Stimulated activated effector memory CD8-positive, alpha-beta T cell treated with anti-CD3 and anti-CD28 coated beads, Interleukin-12 subunit alpha, Interleukin-12 subunit beta, amount 100 ng/mL, for 72 hours (primary cell): ENCODE results near the gene PODXL2.
"Not testable (repeated sequence)": the region's sequence is repeated elsewhere in the genome, so short reads cannot be mapped to it uniquely, and the experiment has no call there.

Experiments used
- ATAC-seq: fragments of 150-1000 bp; cut with Tn5 transposase; 2 replicates; pipeline ENCODE4 v1.10.0; 2021
- DNase-seq, 2 donors: peaks; one replicate each; pipeline ENCODE4 v3.0.0; 2021 to 2022; ENCODE audit warnings: low spot score in 2 of 2
- H3K27ac Mint-ChIP-seq: one replicate; pipeline ENCODE4 v1.8.0; 2022; ENCODE audit warnings: mild to moderate bottlenecking, mixed read lengths
- H3K36me3 Mint-ChIP-seq: one replicate; pipeline ENCODE4 v1.8.0; 2022; ENCODE audit warnings: mild to moderate bottlenecking, mixed read lengths
- H3K4me1 Mint-ChIP-seq: one replicate; pipeline ENCODE4 v1.8.0; 2022; ENCODE audit warnings: mixed read lengths
- H3K4me3 Mint-ChIP-seq: one replicate; pipeline ENCODE4 v1.8.0; 2022; ENCODE audit warnings: mild to moderate bottlenecking, mixed read lengths
- H3K9me3 Mint-ChIP-seq: one replicate; pipeline ENCODE4 v1.8.0; 2022; ENCODE audit warnings: mixed read lengths

PODXL2 gene

DNA sequence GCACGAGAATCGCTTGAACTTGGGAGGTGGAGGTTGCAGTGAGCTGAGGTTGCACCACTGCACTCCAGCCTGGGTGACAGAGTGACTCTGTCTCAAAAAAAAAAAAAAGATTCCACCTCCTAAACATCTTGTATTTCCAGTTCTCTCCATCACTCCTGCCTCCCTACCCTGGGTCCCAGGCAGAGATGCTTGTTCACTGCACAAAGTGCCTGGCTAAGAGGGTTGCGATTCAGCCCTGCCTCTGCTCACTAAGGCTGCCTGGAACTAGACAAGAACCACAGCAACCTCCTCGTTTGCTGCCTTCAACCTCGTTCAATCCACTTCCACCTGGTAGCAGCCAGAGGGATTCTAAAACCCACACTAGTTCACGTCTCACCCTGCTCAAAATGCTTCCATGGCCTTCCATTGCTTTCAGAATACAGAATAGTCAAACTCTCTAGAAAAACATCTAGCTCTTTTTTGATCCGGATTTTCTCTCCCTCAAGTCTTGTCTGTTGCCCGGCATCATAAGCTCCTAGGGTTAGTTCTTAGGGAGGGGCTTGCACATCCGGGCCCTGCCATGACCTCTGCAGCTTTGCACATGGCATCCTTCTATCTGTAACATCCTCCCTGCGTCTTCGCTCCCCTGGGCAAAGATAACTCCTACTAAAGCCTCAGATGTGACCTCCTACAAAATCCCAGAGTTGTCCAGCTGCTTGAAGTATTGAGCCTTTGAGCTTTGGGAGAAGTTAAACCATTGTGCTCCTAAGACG, 31.8 kb upstream of the PODXL2 start:
- no peak for ATAC-seq
- Mint-ChIP-seq H3K9me3 (no peaks in the 10 kb centered on the region), H3K27ac (peak overlapping the region; percentile 90), H3K4me3 (peak overlapping the region; percentile 78), H3K4me1 (peaks cover 29% of the 10 kb centered on the region), H3K36me3 (peaks cover 45% of the 10 kb centered on the region)
- DNase-seq, result no peak

DNA sequence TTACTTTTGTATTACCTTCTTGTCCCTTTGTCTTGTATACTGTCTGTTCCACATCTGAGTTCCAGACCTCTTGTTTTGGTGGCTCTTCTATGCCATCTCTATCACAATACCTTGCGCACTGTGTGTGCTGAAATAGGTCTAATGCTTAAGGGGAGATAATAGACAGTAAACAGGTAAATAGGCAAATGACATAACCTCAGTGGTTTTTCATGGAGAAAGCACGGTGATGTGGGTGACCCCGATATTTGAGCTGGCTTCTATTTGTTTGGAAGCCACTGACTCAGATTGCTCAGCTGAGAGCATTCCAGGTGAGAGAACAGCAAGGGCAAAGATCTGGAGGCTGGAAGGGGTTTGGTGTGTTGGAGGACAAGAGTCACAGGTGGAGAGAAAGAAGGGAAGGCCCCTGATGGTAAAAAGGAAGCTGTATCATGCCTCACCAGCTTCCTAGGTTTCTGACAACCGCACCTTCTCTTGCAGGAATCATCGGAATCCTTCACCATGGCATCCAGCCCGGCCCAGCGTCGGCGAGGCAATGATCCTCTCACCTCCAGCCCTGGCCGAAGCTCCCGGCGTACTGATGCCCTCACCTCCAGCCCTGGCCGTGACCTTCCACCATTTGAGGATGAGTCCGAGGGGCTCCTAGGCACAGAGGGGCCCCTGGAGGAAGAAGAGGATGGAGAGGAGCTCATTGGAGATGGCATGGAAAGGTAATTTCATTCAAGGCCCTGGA, 30.0 kb upstream of the PODXL2 start:
- Mint-ChIP-seq H3K27ac (peak overlapping the region; percentile 90), H3K4me3 (peak overlapping the region; percentile 78), H3K9me3 (no peaks in the 10 kb centered on the region), H3K4me1 (peaks cover 29% of the 10 kb centered on the region), H3K36me3 (peaks cover 63% of the 10 kb centered on the region)
- DNase-seq (no peak), ATAC-seq (no peak)

DNA sequence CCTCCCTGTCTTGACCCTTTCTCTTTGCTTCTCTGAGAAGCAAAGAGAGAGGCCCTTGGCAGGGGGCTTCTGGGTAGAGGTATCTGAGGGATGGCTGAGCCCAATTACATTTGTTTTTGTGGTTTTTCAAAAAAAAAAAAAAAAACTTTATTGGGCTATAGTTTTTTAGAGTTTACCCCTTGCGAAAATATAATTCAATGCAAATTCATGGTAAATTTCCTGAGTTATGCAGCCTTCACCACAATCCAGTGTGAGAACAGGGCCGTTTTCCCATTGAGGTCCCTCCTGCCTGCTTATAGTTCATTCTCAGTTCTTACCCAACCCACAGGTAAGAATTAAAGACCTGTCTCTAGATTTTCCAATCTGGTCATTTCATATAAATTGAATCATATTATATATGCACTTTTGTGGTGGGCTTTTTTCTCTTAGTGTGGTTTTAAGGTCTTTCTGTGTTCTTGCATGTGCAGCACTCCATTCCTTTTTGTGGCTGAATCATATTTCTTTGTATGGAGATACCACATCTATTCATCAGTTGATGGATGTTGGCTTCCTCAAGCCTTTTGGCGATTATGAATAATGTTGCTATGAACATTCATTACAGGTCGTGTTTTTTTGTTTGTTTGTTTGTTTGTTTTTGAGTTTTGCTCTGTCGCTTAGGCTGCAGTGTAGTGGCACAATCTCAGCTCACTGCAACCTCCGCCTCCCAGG, 28.1 kb upstream of the PODXL2 start:
- no peak for ATAC-seq
- peak overlapping the region; percentile 78 for H3K4me3 Mint-ChIP-seq
- H3K9me3 Mint-ChIP-seq, result no peaks in the 10 kb centered on the region
- peak overlapping the region; percentile 63 for H3K27ac Mint-ChIP-seq
- no peak for DNase-seq
- peaks cover 25% of the 10 kb centered on the region for H3K4me1 Mint-ChIP-seq
- H3K36me3 Mint-ChIP-seq, result peaks cover 82% of the 10 kb centered on the region

DNA sequence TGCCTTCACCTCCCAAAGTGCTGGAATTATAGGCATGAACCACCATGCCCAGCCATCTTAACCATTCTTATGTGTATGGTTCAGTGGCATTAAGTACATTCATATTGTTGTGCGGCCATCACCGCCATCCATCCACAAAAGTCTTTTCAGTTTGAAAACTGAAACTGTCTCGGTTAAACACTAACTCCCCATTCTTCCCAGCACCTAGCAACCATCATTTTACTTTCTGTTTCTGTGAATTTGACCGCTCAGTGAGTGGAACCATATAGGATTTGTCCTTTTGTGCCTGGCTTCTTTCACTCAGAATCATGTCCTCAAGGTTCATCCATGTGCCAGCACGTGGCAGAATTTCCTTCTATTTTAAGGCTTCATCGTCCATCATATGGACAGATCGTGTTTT, 24.9 kb upstream of the PODXL2 start:
- Mint-ChIP-seq H3K4me1 (peaks cover 20% of the 10 kb centered on the region), H3K4me3 (no peak overlapping the region), H3K9me3 (no peaks in the 10 kb centered on the region), H3K27ac (no peak overlapping the region), H3K36me3 (peaks cover 100% of the 10 kb centered on the region)
- DNase-seq (no peak), ATAC-seq (no peak)

DNA sequence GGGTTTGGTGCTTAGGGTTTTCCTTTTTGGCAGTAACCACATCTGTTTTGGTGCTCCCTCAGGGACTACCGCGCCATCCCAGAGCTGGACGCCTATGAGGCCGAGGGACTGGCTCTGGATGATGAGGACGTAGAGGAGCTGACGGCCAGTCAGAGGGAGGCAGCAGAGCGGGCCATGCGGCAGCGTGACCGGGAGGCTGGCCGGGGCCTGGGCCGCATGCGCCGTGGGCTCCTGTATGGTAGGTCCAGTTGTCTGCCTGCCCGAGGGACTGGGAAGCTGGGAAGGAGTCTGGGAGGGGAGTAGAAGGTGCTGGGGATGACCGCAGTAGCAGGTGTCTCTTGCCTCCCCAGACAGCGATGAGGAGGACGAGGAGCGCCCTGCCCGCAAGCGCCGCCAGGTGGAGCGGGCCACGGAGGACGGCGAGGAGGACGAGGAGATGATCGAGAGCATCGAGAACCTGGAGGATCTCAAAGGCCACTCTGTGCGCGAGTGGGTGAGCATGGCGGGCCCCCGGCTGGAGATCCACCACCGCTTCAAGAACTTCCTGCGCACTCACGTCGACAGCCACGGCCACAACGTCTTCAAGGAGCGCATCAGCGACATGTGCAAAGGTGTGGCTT, 24.3 kb upstream of the PODXL2 start:
- Mint-ChIP-seq H3K4me1 (peaks cover 17% of the 10 kb centered on the region), H3K4me3 (no peak overlapping the region), H3K27ac (no peak overlapping the region), H3K36me3 (peaks cover 100% of the 10 kb centered on the region), H3K9me3 (no peaks in the 10 kb centered on the region)
- no peak for DNase-seq
- ATAC-seq, result no peak

DNA sequence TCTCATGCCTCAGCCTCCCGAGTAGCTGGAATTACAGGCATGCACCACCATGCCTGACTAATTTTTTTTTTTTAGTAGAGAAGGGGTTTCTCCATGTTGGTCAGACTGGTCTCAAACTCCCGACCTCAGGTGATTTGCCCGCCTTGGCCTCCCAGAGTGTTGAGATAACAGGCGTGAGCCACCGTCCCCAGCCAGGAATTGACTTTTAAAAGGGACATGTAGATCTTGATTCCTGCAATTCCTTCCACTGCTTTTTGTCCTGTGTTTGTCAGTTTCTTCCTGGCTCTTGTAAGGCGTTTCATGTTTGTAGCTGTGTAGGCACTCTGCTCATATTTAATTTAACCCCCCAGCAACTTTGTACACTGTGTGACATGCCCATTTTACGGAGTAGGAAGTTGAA, 23.4 kb upstream of the PODXL2 start:
- not testable (repeated sequence) for H3K27ac Mint-ChIP-seq, ATAC-seq, H3K4me3 Mint-ChIP-seq, DNase-seq, H3K9me3 Mint-ChIP-seq
- peaks cover 100% of the 10 kb centered on the region for H3K36me3 Mint-ChIP-seq
- peaks cover 16% of the 10 kb centered on the region for H3K4me1 Mint-ChIP-seq

DNA sequence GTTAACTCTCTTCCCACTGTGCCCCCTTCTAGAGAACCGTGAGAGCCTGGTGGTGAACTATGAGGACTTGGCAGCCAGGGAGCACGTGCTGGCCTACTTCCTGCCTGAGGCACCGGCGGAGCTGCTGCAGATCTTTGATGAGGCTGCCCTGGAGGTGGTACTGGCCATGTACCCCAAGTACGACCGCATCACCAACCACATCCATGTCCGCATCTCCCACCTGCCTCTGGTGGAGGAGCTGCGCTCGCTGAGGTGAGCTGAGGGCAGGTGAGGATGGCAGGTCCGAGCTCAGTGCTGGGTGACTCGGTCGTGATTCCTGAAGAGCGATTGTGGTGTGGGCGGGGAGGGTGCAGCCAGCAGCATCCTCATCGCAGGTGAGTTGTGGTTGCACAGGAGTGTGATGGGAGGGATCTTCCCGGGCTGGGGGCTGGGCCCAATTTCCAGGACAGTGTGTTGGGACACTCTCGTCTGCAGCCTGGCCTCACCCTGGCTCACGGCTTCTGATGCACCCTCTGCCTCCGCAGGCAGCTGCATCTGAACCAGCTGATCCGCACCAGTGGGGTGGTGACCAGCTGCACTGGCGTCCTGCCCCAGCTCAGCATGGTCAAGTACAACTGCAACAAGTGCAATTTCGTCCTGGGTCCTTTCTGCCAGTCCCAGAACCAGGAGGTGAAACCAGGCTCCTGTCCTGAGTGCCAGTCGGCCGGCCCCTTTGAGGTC, 22.7 kb upstream of the PODXL2 start:
- Mint-ChIP-seq H3K36me3 (peaks cover 100% of the 10 kb centered on the region), H3K4me3 (no peak overlapping the region), H3K4me1 (peaks cover 16% of the 10 kb centered on the region), H3K9me3 (no peaks in the 10 kb centered on the region), H3K27ac (no peak overlapping the region)
- ATAC-seq, result no peak
- no peak for DNase-seq

DNA sequence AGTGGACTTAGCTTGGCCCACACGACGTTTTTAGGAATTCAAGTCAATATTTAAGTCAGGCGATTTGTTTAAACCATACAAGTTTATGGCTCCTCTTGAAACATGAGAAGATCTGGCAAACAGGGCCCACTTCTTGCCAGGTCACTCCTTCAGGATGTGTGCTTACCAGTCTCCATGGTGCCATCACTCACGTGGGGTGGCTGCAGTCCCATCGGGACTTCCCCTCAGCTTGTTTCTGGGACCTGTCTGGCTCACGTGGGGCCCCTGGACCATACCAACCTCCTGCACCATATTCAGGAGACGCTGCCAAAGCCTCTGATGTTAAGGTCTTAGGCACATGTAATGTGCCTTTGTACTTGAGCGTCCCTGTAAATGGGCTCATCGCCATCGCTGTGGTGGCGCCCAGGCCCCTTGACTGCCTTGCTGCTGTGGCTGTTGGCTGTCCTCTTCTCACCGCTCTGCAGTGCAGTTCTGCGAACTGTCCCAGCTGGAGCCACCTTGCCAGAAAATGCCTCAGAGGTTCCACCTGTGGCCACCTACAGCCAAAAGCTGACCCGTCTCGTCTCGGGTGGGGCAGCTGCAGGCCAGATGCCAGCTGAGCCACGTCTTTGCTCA, 21.9 kb upstream of the PODXL2 start:
- ATAC-seq (no peak), DNase-seq (no peak)
- no peak overlapping the region for H3K4me3 Mint-ChIP-seq
- H3K9me3 Mint-ChIP-seq, result no peaks in the 10 kb centered on the region
- H3K4me1 Mint-ChIP-seq, result peaks cover 19% of the 10 kb centered on the region
- H3K27ac Mint-ChIP-seq, result peak overlapping the region; percentile 44
- peaks cover 100% of the 10 kb centered on the region for H3K36me3 Mint-ChIP-seq

DNA sequence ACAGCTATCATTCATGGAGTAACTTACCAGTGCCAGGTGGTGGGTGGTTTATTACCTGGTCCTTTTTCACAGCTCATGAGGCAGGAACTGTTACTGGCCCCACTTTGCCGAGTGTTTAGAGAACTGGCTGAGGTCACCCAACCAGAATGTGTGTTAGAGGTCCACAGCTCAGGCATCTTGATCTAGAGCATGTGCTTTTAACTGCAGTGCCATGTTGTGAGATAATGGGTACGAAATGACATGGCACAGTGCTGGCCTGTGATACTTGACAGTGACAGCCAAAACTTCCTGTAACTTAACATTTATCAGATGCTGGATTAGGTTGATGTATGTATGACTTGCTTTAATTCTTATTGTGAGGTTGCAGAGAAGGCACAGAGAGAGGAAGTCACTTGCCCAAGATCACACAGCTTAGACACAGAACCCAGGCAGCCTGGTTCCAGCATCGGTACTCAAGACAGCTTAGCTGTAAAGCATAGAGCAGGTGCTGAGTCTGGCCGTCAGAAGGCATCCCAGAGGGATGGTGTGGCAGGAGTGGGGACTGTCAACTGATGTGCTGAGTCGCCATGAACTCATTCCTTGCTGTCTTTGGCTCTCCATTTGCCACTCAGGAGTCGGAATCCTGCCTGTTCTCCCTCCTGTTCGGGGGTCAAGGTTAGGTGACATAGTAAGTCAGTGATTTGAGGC, 21.2 kb upstream of the PODXL2 start:
- Mint-ChIP-seq H3K4me3 (no peak overlapping the region), H3K4me1 (peaks cover 21% of the 10 kb centered on the region), H3K9me3 (no peaks in the 10 kb centered on the region), H3K36me3 (peaks cover 100% of the 10 kb centered on the region), H3K27ac (peak overlapping the region; percentile 44)
- no peak for DNase-seq
- ATAC-seq, result no peak

DNA sequence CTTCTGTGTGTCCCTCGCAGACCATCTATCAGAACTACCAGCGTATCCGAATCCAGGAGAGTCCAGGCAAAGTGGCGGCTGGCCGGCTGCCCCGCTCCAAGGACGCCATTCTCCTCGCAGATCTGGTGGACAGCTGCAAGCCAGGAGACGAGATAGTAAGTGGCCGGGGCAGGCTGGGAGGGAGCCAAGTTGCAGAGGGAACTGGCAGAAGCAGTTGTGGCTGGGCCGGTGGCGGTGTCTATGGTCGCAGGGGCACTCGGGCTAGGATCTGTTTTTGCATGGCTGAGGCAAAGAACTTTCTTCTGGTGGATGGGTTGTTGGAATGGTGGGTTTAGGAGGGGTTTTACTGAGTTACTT, 20.6 kb upstream of the PODXL2 start:
- peak overlapping the region; percentile 44 for H3K27ac Mint-ChIP-seq
- no peak overlapping the region for H3K4me3 Mint-ChIP-seq
- H3K9me3 Mint-ChIP-seq, result no peaks in the 10 kb centered on the region
- peaks cover 100% of the 10 kb centered on the region for H3K36me3 Mint-ChIP-seq
- no peak for DNase-seq
- H3K4me1 Mint-ChIP-seq, result peaks cover 21% of the 10 kb centered on the region
- ATAC-seq, result no peak

DNA sequence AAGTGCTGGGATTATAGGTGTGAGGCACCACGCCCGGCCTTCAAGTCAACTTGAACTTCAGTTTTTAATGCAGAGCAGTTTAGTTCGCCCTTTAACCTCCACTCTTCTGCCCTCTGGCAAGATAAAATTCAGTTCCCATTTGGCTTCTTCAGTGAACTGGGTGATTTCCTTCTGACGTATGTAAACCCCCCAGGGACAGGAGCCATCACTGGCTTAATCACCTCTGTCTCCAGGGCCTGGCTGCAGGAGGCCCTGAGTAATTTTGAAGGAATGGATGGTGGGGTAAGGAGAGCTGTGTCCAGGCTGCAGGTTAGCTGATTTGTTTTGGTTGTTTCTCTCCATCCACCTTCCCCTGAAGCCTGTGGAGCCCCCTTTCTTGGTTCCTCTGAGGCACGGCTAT, 18.9 kb upstream of the PODXL2 start:
- peaks cover 100% of the 10 kb centered on the region for H3K36me3 Mint-ChIP-seq
- H3K4me1 Mint-ChIP-seq, result peaks cover 21% of the 10 kb centered on the region
- no peak overlapping the region for H3K4me3 Mint-ChIP-seq
- H3K9me3 Mint-ChIP-seq, result no peaks in the 10 kb centered on the region
- ATAC-seq (no peak), DNase-seq (no peak)
- H3K27ac Mint-ChIP-seq, result no peak overlapping the region

DNA sequence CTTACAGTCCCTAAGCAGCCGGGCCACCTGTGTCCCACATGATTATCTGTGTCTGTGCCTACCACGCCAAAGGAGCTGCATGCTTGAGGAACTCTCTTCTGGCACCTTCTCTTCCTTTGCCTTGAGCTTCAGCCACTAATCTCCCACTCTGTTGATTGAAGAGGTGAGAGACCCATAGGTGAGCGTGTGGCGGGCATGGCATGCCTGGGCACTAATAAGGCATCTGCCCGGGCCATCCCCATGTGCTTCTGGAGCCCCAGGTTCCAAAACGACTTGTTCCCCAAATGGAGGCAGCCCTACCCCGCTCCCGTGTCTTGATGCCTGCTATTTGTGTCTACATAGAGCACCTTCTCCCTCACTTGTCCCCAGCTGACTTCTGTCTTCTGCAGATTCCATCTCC, 17.7 kb upstream of the PODXL2 start:
- Mint-ChIP-seq H3K36me3 (peaks cover 100% of the 10 kb centered on the region), H3K27ac (no peak overlapping the region), H3K9me3 (no peaks in the 10 kb centered on the region), H3K4me1 (peaks cover 27% of the 10 kb centered on the region), H3K4me3 (no peak overlapping the region)
- ATAC-seq (no peak), DNase-seq (no peak)

DNA sequence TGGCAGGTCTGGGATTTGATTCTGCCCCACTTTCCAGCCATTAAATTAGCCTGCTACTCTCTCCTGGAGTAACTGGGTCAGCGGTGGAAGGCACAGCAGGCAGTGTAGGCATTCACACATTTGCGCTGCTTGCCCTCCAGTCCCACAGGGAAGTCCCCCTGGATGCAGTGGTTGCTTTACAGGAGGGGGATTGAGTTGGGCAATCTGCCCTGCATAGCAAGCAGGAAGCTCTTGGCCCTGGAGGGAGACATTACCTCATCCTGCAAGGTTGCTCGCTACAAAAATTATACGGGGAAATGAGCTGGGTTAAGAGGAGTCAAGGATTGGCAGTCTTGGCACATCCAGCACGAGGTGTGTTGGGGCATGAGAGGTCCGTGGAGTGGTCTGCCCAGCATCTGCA, 16.0 kb upstream of the PODXL2 start:
- no peak overlapping the region for H3K27ac Mint-ChIP-seq
- peaks cover 24% of the 10 kb centered on the region for H3K4me1 Mint-ChIP-seq
- ATAC-seq (no peak), DNase-seq (no peak)
- H3K4me3 Mint-ChIP-seq, result no peak overlapping the region
- H3K9me3 Mint-ChIP-seq, result no peaks in the 10 kb centered on the region
- H3K36me3 Mint-ChIP-seq, result peaks cover 100% of the 10 kb centered on the region

DNA sequence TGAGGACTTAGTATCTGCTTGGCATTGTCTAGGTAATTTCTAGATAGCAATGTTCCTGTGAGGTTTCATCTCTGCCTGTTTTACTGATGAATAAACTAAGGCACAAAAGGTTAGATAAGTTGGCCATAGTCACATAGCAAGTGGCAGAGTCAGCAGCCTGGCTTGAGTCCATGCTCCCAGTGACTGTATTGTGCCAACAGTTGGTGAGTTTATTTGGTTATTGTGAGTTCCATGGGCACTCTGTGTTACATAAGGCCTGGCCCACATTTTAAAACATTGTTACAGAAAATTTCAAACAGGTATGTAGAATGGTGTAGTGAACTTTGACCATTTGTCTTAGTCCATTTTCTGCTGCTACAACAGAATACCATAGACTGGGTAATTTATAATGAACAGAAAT, 15.6 kb upstream of the PODXL2 start:
- ATAC-seq, result no peak
- H3K27ac Mint-ChIP-seq, result no peak overlapping the region
- H3K4me1 Mint-ChIP-seq, result peaks cover 22% of the 10 kb centered on the region
- no peaks in the 10 kb centered on the region for H3K9me3 Mint-ChIP-seq
- peaks cover 100% of the 10 kb centered on the region for H3K36me3 Mint-ChIP-seq
- no peak overlapping the region for H3K4me3 Mint-ChIP-seq
- no peak for DNase-seq
